Sigmoid colon (tissue), 7 donors: ENCODE data around the gene PTPN1. TPM values are rescaled to one million over a fixed set of nuclear protein-coding genes. Genes with fewer than 3 reads are reported as not detected.

Experiments
- DNase-seq: peaks from one replicate; pipeline ENCODE4 v3.0.0-alpha.2; 2019
- H3K27ac ChIP-seq, 4 donors: fragments of 200-600 bp; sonication (generic); one replicate each; pipeline ENCODE4 v1.5.1; 2016 to 2019; ENCODE audit warnings: mild to moderate bottlenecking in 1 of 4
- H3K27me3 ChIP-seq, 3 donors: fragments of 200-600 bp; sonication (generic); one replicate each; pipeline ENCODE4 v1.5.1; 2019; ENCODE audit warnings: mild to moderate bottlenecking in 1 of 3
- H3K36me3 ChIP-seq, 4 donors: fragments of 200-600 bp; sonication (generic); one replicate each; pipeline ENCODE4 v1.5.1; 2016 to 2019
- H3K4me1 ChIP-seq, 4 donors: fragments of 200-600 bp; sonication (generic); one replicate each; pipeline ENCODE4 v1.5.1; 2017 to 2019
- H3K4me3 ChIP-seq, 4 donors: fragments of 200-600 bp; sonication (generic); one replicate each; pipeline ENCODE4 v1.5.1; 2017 to 2019; ENCODE audit warnings: mild to moderate bottlenecking in 2 of 4, moderate library complexity in 1 of 4
- H3K9me3 ChIP-seq, 4 donors: fragments of 200-600 bp in 3 of 4; sonication (generic) in 3 of 4; one replicate each; pipeline versions ENCODE4 v1.5.1 to v1.6.1; 2013 to 2019
- CTCF ChIP-seq, 4 experiments: fragments of 450-650 bp in 3 of 4; fragments of 200-600 bp in 1 of 4; IDR thresholded peaks; one replicate each; pipeline ENCODE4 v1.5.1; 2016 to 2019; ENCODE audit warnings: antibody characterized with exemption in 4 of 4, mild to moderate bottlenecking in 3 of 4, moderate library complexity in 2 of 4
- EP300 ChIP-seq, 4 donors: sonication (generic); formaldehyde crosslinking; IDR thresholded peaks; one replicate each; pipeline ENCODE4 v1.6.1; 2017; ENCODE audit warnings: antibody characterized with exemption in 4 of 4
- POLR2A ChIP-seq, 2 donors: fragments of 450-650 bp; IDR thresholded peaks; one replicate each; pipeline ENCODE4 v1.6.1; 2016; ENCODE audit warnings: antibody characterized with exemption in 2 of 2, mild to moderate bottlenecking in 2 of 2, moderate library complexity in 2 of 2
- POLR2AphosphoS5 ChIP-seq, 4 donors: sonication (generic); formaldehyde crosslinking; IDR thresholded peaks; one replicate each; pipeline ENCODE4 v1.6.1; 2017; ENCODE audit warnings: antibody characterized with exemption in 4 of 4
- WGBS, 2 donors: extraction: QIAGEN DNeasy Blood & Tissue Kit; methylation state at CpG; one replicate each; pipeline ENCODE4 v1.1.7; 2013; 5-methylcytosine and 5-hydroxymethylcytosine counted together
- intact Hi-C: fragments of 100-400 bp; cut with DNase I; formaldehyde crosslinking; loops from one replicate; pipeline ENCODE4 v1.15.1; 2023
- polyA plus RNA-seq, 3 donors: library from polyadenylated mRNA; stranded (reverse); fragments of 200-250 nt; gene quantifications; one replicate each; pipeline ENCODE4 v1.2.3, GENCODE V29; 2013
- total RNA-seq, 4 donors: library from RNA; depleted of rRNA; stranded (reverse); fragments of >200 nt; gene quantifications; one replicate each; pipeline ENCODE4 v1.1.0, GENCODE V29; 2016
- donor health status: healthy with polysubstance abuse.
- donor health status: Bipolar disorder and iron deficiency.
- donor health status: healthy.

Gene PTPN1
- total and polyA plus RNA-seq, 7 donors, result 14.4 to 41.5 (median 23.6) TPM

DNA sequence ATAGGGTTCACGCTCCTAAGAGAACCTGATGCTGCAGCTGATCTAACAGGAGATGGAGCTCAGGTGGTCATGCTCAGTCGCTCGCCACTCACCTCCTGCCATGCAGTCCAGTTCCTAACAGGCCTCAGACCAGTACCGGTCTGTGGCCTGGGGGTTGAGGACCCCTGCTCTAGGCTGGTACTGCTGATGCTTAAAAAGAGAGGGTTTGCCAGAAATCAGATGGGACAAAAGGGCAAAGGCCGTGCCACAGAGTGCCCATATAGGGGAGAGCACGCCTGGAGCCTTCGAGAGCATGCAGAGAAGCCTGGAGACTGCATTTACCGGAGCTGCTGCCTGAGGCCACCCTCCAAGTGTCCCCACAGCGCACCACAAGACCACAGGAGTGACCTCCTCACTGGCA is 75.5 kb downstream of the PTPN1 start:
- Histone ChIP-seq H3K9me3 (no peaks in the 10 kb centered on the region), H3K27me3 (no peaks in the 10 kb centered on the region), H3K36me3 (peaks cover 15 to 78% (median 44%) of the 10 kb centered on the region in 4 donors), H3K4me3 (no peak overlapping the region), H3K27ac (no peak overlapping the region), H3K4me1 (peaks cover 0 to 5% (median 0%) of the 10 kb centered on the region in 4 donors)
- WGBS, 2 donors, result 94 to 95% methylated on average over 9 of the region's 9 CpGs
- no peak for DNase-seq
- TF ChIP-seq EP300 (IDR thresholded peaks at IDR 0.05) (no peak), CTCF (IDR thresholded peaks at IDR 0.05) (no peak), POLR2AphosphoS5 (IDR thresholded peaks at IDR 0.05) (no peak), POLR2A (IDR thresholded peaks at IDR 0.05) (no peak)
- intact Hi-C loops, result no loop called here

GRCh38 chr20:50586531-50587232 is 76.5 kb downstream of the PTPN1 start:
- no peak for DNase-seq
- peaks cover 6 to 68% (median 34%) of the 10 kb centered on the region in 4 donors for H3K36me3 ChIP-seq
- TF ChIP-seq POLR2A (IDR thresholded peaks at IDR 0.05), result no peak
- TF ChIP-seq POLR2AphosphoS5 (IDR thresholded peaks at IDR 0.05), result no peak
- TF ChIP-seq EP300 (IDR thresholded peaks at IDR 0.05), result no peak
- H3K4me1 ChIP-seq, result peaks cover 0 to 5% (median under 1%) of the 10 kb centered on the region in 4 donors
- no peaks in the 10 kb centered on the region for H3K9me3 ChIP-seq
- intact Hi-C loops, result no loop called here
- H3K27ac ChIP-seq, result no peak overlapping the region
- no peaks in the 10 kb centered on the region for H3K27me3 ChIP-seq
- H3K4me3 ChIP-seq, result no peak overlapping the region
- 94% methylated on average over 13 of the region's 13 CpGs for WGBS, 2 donors

GRCh38 chr20:50587291-50587961 is 77.2 kb downstream of the PTPN1 start:
- WGBS, 2 donors, result 52 to 86% methylated on average over 19 of the region's 19 CpGs
- H3K27ac ChIP-seq, result no peak overlapping the region
- intact Hi-C loops, result no loop called here

DNA sequence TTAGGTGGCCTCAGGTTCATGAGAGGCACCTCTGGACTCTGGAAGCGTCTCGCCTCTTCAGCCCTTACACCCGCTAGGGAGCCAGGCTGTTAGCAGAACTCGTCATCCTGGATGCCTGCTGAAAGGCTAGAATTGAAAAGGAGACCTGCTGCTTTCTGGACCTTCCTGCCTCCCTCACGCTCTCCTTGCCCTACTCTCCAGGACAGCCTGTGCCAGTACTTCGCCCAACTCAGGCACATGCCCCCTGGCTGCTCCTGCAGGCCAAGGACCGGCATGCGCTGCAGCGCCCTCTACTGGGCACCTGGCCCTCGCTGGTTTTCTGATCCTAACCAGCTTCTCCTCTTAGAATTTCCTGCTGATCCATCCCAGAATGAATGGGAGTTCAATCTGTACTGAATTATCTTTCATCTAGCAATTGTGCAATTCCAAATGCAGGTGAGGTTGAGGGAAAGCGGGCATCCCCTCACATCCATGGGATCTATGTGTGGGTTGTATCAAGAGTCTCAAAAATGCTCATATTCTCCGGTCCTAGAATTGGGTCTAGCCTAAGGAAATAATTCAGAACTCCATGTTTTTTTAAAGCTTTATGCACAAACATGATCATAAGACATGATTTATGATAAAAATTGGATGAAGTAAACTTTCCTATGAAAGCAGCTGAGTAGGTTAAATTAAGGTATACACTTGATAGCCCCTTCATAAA is 78.0 kb downstream of the PTPN1 start:
- Histone ChIP-seq H3K27ac (no peak overlapping the region), H3K9me3 (no peaks in the 10 kb centered on the region), H3K4me1 (peaks cover 0 to 20% (median 16%) of the 10 kb centered on the region in 4 donors), H3K27me3 (no peaks in the 10 kb centered on the region), H3K36me3 (peaks cover 0 to 53% (median 20%) of the 10 kb centered on the region in 4 donors), H3K4me3 (no peak overlapping the region)
- DNase-seq, result peak; percentile 43
- whole genome bisulfite sequencing, 2 donors, result 68 to 77% methylated on average over 12 of the region's 12 CpGs
- peak in 2 of 4 donors; percentile 39 to 41 for TF ChIP-seq POLR2AphosphoS5 (IDR thresholded peaks at IDR 0.05)
- TF ChIP-seq EP300 (IDR thresholded peaks at IDR 0.05), result no peak
- peak; percentile 54 to 80 (median 72) for TF ChIP-seq CTCF (IDR thresholded peaks at IDR 0.05)
- TF ChIP-seq POLR2A (IDR thresholded peaks at IDR 0.05), result no peak
- intact Hi-C loops, result no loop called here

More at GRCh38 chr20:50587291-50587961, 77.2 kb downstream of the PTPN1 start:
- Histone ChIP-seq H3K4me3 (no peak overlapping the region), H3K36me3 (peaks cover 0 to 61% (median 27%) of the 10 kb centered on the region in 4 donors), H3K9me3 (no peaks in the 10 kb centered on the region), H3K27me3 (no peaks in the 10 kb centered on the region), H3K4me1 (peaks cover 0 to 12% (median 8%) of the 10 kb centered on the region in 4 donors)
- TF ChIP-seq POLR2A (IDR thresholded peaks at IDR 0.05), result no peak
- no peak for TF ChIP-seq POLR2AphosphoS5 (IDR thresholded peaks at IDR 0.05)
- TF ChIP-seq CTCF (IDR thresholded peaks at IDR 0.05), result no peak
- TF ChIP-seq EP300 (IDR thresholded peaks at IDR 0.05), result no peak
- DNase-seq, result peak; percentile 62
